SK-N-MC (cell line): Measurements from ENCODE around the gene LPCAT3.

Experiments used
- EZH2 ChIP-seq: fragments of 200-600 bp; sonication (generic); IDR thresholded peaks from one replicate; pipeline ENCODE4 v1.6.1; 2017; ENCODE audit warnings: antibody characterized with exemption
- FOXP2 ChIP-seq: optimal IDR thresholded peaks from 2 replicates; pipeline ENCODE3; 2011; ENCODE audit warnings: mild to moderate bottlenecking, moderate library complexity; ENCODE audit not compliant: insufficient read depth; ENCODE audit errors: extremely low read length, control extremely low read depth
- POLR2AphosphoS5 ChIP-seq: IDR thresholded peaks from 2 replicates; pipeline ENCODE4 v1.6.1; 2012; ENCODE audit warnings: mild to moderate bottlenecking, low read depth, low read length, borderline replicate concordance

DNA sequence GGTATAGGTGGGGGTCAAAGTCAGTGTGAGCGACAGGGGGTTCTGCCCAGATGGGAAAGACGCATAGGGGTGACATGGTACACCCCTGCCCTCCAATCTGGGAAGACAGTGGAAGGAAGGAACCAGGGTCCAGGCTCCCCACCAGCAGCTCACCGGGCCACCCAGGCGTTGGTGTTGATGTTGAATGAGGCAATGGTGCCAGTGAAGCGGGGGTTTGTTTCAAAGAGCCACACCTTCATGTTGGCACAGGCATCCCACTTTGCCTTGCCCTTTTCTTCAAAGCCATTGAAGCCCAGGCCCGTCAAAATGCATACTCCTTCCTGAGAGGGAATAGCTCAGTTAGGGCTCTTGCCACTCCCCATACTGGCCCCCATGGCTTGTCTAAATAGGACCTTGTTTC, 40.1 kb downstream of the LPCAT3 start:
- no peak for TF ChIP-seq EZH2
- no peak for TF ChIP-seq POLR2AphosphoS5
- no peak for TF ChIP-seq FOXP2
